Cardiac fibroblast (primary cell): ENCODE measurements around the gene RPUSD3.

Experiments
- DNase-seq, 2 donors: peaks; one replicate each; pipeline versions ENCODE4 v3.0.0 to v3.0.0-alpha.2; 2010; ENCODE audit warnings: low read depth in 2 of 2
- H3K4me3 ChIP-seq, 2 donors: replicated peaks in 1 of 2; 1 replicate in 1 of 2; 2 replicates in 1 of 2; pipeline ENCODE4 v1.5.1; 2011; ENCODE audit warnings: low read depth in 2 of 2, low read length in 2 of 2, mild to moderate bottlenecking in 2 of 2, moderate library complexity in 1 of 2
- TF ChIP-seq, protein P1 (sequence below): IDR thresholded peaks from one replicate; pipeline ENCODE4 v1.5.1; 2011; ENCODE audit warnings: low read depth, mild to moderate bottlenecking, low read length, inconsistent platforms

RPUSD3 gene

DNA sequence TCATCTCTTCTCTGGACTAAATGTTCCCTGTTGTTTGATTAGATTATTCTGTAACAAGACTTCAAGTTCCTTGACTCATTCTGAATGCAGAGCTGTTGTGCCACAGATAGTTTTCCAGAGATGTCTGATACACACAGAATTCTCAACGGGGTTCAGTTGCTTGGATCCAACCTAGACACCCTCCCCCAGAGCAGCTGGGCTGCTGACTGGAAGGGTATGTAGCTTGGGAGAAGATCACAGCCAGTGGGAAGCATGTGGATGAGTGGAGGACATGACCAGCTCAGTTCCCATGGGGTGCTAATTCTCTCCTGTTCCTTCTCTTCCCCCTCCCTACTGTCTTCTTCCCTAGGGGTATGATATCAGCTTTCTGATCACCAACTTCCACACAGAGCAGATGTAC, 40.3 kb downstream of the RPUSD3 start:
- DNase-seq: no peak
- TF ChIP-seq, protein P1, sequence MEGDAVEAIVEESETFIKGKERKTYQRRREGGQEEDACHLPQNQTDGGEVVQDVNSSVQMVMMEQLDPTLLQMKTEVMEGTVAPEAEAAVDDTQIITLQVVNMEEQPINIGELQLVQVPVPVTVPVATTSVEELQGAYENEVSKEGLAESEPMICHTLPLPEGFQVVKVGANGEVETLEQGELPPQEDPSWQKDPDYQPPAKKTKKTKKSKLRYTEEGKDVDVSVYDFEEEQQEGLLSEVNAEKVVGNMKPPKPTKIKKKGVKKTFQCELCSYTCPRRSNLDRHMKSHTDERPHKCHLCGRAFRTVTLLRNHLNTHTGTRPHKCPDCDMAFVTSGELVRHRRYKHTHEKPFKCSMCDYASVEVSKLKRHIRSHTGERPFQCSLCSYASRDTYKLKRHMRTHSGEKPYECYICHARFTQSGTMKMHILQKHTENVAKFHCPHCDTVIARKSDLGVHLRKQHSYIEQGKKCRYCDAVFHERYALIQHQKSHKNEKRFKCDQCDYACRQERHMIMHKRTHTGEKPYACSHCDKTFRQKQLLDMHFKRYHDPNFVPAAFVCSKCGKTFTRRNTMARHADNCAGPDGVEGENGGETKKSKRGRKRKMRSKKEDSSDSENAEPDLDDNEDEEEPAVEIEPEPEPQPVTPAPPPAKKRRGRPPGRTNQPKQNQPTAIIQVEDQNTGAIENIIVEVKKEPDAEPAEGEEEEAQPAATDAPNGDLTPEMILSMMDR: no peak
- H3K4me3 ChIP-seq: no peak overlapping the region

DNA sequence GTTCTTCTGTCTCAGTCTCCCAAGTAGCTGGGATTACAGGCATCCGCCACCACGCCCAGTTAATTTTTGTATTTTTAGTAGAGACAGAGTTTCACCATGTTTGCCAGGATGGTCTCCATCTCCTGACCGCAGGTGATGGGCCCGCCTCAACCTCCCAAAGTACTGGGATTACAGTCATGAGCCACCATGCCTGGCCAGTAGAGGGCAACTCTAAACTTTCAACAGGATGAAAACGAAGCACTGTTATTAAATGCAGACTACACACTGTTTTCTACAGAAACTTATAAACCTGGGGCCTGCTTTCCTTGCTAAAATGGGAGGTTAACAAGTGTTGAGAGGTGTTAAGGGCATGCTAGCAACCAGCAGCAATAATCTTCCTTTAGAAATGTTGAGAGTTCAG, 43.3 kb downstream of the RPUSD3 start:
- DNase-seq: no peak
- TF ChIP-seq, protein P1: peak; percentile 25
- H3K4me3 ChIP-seq: no peak overlapping the region

DNA sequence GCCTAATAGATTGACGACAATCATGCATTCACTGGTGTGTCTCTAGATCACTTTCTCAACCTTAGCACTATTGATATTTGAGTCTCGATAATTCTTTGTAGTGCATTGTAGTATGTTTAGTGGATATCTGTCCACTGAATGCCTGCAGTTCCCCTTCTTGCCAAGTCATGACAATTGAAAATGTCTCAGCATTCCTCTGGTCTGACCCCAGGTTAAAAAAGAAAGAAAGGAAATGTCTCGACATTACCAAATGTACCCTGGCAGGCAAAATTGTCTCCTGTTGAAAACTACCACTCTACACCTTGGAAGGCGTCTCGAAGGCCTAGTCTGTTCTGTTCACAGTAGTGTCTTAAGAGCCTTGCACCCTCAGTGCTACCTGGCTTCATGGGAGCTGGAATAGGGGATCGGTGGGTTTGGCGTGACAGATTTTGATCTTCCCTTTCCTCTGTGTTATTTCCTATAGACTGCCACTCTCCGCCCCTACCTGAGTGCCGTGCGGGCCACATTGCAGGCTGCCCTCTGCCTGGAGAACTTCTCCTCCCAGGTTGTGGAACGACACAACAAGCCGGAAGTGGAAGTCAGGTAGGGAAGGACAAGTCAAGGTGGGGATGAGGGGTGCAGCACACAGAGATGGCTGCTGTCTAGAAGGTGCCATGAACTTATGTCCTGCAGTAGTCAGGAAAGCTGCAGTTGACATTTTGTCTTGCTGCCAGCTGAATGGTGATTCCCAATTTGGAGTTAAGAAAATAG, 46.4 kb downstream of the RPUSD3 start:
- TF ChIP-seq, protein P1: no peak

DNA sequence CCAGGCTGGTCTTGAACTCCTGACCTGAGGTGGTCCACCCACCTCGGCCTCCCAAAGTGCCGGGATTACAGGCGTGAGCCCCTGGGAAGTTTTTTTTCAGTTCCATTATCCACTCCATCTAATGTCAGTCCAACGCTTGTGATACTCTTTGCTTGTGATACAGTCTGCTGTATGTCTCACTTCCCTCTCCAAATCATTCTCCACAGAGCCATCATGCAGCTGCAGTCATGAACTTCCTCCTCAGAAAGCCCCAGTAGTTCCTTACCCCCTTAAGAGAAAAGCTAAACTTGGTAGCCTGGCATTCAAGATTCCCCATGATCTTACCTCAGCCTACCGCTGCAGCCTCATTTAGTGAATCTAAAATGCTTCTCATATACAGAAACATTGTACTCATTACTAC, 48.6 kb downstream of the RPUSD3 start:
- TF ChIP-seq, protein P1: no peak
- H3K4me3 ChIP-seq: no peak overlapping the region
- DNase-seq: no peak

More for the DNA sequence above, 46.4 kb downstream of the RPUSD3 start:
- peak in 1 of 2 donors; percentile 26 for DNase-seq
- H3K4me3 ChIP-seq: no peak overlapping the region

DNA sequence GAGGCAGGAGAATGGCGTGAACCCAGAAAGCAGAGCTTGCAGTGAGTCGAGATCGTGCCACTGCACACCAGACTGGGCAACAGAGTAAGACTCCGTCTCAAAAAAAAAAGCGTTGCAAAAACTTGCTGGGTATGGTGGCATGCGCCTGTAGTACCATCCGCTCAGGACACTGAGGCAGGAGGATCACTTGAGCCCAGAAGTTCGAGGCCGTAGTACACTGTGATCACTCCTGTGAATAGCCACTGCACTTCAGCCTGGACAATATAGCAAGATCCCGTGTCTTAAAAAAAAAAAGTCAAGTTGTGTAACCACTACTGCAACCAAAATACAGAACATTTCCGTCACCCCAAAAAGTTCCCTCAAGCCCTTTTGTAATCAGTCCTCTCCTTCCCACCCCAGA, 49.4 kb downstream of the RPUSD3 start:
- peak overlapping the region in 1 of 2 donors; percentile 75 for H3K4me3 ChIP-seq
- TF ChIP-seq, protein P1: no peak
- DNase-seq: no peak

DNA sequence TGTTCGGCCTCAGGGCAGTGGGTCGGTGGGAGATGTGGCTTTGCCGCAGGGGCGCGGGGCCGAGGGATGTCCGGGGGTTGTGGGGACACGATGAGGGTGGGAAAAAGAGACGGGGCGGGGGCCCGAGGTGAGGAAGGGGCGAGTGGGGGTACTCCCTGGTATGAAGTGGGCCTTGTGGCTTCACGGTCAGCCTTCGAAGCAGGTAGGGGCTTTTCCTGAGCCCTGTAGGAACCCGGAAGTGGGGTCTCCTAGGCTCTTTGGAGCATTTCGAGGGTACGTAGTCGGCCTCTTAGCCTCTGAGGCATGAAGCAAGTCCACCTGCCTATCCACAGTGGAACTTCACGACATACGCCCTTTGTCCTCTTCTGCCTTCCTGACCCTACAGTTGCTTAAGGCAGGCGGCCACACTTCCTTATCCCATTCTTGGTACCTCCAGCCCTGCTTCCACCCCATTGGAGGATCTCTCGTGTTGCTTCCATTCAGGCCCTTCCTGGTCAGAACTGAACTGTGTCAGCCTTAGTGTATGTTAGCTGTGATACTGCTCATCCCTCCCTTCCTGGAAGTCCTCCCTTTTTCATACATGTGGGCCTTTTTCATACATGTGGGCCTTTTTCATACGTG, 50.5 kb downstream of the RPUSD3 start:
- TF ChIP-seq, protein P1: peak; percentile 5
- DNase-seq: peak; percentile 56 to 59
- peak overlapping the region; percentile 75 to 96 for H3K4me3 ChIP-seq
